Measurements from ENCODE around the gene CARMIL1.
"Not testable (repeated sequence)": the region's sequence is repeated elsewhere in the genome, so short reads cannot be mapped to it uniquely, and the experiment has no call there.

The CARMIL1 gene

DNA sequence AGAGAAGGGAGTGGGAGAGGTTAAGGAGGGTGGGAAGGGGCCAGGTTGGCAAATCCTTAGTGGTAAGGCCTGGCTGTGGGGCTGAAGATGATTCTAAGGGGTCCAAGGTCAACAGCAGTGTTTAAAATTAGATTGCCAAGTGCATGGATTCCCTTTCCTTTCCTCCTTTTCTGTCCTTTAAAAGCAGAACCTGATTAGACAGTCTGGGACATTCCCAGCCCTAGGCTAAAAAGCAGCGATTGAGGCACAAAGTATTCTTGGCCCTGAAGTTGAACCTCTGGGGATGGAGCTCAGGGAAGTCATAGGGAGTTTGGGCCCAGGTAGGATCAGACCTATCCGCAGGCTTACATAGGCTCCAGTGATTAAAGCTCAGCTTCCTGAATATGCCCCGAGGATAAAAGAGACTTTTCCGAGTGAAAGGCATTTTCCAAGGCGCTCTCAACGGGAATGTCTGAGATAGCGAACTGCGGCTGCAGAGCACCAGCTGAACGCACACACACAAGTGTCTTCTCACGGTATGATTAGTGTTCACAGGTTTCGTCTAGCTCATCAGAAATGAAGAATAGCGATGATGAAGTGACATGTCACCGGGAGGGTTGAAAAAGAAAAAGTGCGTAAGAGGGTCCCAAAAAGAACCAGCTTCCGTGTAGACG lies 787 bp upstream of the CARMIL1 start:
- no peak for DNase-seq

DNA sequence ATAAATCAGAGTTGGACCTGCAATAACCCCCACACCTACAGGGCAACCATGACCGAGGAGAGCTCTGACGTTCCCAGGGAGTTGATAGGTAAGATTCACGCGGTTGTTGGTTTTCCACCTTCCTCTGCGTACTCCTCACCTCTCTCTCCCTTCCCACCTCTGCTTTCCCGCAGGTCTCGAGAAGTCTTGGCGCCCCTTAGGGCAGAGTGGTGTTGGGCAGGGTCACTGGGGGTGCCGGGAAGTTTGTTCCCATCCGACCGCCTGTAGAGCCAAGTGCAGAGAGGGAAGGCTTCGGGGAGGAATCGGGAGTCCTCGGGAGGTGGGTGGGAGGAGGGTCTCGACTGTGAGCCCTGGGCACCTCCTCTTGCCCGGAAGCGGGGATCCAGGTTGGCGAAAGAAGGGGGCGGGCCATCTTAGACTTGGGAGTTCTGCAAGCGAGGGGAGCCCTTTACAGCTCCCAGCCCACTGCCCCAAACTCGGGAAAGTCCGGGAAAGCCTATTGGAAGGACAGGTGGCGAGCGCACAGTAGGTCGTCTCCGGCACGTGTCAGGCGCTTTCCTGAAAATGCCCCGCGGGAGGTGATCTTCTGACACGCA lies 672 bp downstream of the CARMIL1 start:
- DNase-seq = peak; percentile 9

DNA sequence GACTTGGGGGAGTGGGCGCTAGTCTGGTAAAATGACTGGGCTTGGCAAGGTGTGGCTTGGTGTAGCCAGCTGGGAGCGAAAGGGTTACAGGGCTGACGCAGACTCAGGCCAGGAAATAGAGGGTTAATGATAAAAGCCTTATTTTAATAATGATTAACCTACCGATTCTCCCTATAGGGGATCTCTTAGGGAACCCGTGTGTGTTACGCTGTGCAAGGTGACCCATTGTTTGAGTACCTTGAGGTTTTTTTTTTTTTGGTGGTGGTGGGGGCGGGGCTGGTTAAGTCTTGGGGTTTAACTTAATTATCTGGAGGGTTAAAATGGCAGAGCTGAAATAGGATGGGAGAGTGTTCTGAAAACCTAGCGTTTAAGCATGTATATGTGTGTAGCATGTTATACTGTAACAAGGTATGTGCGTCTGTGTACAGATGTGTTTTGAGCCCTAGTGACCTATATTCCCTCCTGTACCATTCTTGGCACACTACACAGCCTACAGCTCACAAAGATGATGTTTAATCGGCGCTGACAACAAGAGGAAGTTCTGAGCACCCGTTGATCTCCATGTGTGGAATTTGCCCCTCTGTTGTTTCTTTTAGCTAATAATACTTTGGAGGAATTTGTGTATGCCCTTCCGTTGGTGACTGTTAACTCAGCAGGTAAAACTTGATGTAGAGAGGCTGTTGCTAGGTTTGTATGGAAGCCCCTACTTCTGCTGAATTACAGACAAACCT lies 1.3 kb downstream of the CARMIL1 start:
- peak; percentile 19 for DNase-seq

DNA sequence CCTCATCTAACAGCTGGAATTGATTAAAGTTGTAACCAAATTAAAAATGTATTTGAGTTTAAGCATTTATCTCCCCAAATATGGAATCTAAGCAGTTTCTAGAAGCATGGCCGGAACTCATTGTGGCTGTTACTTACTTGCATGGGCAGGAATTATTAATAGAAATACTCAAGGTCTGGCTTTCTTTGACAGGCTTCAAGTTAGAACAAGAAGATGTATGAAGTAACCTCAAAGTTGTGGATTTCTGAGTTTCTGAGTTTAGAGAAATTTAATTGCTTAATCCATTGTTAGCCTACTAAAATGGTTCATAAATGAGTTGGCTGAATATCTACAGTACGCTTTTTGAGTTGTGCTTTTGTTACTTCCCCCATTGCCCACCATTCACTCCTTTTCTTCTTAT lies 7.7 kb downstream of the CARMIL1 start:
- no peak for DNase-seq

DNA sequence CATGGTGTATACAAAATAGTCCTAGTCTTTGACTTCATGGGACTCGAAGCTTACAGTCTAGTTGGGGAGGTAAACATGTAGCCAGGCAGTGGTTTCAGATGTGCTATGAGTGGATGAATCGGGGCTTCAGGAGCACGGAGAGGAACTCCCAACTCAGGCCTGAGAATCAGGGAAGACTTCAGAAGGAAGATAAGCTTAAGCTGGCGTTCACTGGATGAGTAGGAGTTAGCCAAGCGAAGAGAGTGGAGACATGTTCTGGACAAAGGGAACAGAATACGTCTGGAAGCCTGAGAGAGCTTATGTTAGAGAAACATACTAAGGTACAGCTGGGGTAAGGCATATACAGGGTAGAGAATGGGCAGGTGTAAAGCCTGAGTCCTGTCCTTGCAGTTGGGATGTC lies 8.8 kb downstream of the CARMIL1 start:
- DNase-seq = no peak

DNA sequence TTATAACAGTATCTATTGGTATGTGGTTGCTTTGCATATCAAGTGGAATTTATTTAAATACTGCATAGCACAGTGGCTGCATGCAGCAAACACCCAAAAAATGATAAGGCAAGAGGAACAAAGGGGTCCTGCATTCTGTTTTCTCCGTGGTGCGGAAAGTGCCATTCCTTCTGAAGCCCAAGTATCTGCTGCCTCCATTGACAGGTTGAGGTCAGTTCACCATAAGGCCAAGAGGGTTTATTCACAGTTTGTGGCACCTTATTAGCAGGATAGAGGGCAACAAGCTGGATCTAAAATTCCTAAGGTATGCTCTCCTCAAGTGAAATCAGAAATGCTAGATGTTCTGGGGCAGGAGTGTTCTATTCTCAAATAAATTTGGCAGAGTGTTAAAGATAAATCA lies 9.3 kb downstream of the CARMIL1 start:
- DNase-seq = no peak

DNA sequence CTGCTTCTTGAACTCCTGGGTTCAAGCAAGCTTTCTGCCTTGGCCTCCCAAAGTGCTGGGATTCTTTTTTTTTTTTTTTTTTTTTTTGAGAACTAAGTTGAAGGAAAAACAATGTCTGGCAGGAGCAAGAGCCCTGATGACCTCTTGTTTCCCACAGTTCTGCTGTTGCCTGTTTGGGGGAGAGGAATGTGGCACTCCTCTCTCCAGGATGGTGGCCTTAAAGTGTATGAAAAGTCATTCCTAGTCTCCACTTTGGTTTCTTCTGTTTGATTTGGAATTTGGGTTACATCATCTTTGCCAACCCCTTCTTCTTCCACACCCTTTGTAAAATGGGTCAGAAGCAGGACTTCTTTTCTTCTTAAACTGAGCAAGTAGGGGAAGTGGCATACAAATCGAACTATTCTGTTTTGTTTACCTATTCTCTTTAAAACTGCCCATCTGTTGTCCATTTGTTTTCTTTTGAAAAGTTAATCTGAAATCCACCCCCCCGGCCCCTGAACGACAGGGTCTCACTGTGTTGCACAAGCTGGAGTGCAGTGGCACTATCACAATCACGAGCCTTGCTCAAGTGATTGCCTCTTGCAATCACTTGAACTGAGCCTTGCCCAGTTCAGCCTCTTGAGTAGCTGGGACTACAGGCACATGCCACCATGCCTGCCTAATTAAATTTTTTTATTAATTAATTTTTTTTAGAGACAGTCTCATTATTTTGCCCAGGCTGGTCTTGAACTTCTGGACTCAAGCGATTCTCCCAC lies 11.3 kb downstream of the CARMIL1 start:
- no peak for DNase-seq

DNA sequence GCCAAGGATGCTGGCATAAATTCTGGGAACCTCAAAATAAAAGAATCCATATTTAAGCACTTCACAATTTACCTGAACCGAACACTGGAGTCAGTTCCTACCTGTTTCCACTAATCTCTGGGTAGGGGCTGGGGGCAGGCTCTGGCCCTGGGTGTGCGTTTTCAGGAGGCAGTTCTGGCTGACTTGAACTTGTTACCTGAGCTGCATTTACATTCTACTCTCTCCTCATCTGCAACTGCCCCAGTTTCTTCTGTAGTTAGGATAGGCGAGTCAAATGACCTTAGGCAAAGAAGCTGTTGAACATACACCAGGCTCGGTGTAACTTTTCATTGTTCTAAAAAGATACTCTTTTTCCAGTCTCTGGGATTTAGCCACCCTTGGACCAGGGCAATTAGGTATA lies 13.2 kb downstream of the CARMIL1 start:
- no peak for DNase-seq

DNA sequence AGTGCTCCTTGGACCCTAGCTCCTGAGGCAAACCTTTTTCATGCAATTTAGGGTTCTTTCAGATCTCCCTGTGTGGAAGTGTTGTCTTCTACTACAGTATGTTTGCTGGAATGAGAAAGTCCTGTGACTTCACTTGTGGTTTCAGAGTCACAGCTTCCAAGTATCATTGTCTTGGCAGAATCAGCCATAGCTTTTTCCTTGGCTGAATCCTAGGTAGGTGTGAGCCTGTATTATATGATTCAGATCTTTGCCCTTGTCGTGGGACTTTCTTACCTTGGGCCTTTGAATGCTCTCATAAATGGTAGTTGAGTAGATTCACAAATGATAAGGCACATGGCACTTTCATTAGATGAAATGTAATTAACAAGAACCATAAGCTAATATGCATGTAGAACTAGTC lies 16.5 kb downstream of the CARMIL1 start:
- no peak for DNase-seq

DNA sequence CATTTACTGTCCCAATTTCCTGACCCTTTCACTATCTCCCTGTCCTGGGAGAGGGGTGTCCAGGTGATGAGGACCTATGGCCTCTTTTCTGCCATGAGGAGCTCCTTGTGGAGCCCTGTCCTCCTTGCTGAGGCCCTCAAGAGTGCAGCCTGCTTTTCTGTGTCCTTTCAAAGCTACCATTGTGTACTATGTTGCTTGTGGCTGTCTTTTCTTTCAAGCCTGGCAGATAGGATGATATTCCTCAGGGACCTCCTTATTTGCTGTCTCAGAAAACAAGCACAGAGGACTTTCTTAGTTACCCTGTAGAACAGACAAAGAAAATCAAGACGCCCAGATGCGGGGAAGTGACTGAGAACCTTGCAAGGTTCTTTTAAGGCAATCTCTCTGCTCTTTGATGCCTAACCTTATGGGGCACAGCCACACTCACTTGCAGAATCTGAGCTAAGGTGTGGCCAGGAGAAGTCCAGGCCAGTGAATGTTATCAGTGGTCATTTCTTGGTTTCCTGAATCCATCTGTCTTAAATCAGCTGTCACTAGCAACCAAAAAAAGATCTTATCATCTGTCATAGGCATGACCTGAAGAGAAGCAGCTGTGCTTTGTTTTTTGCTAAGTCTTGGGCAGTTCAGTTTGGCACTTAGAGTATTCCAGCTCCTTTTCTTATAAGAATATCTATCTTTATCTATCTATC lies 17.2 kb downstream of the CARMIL1 start:
- DNase-seq = no peak

DNA sequence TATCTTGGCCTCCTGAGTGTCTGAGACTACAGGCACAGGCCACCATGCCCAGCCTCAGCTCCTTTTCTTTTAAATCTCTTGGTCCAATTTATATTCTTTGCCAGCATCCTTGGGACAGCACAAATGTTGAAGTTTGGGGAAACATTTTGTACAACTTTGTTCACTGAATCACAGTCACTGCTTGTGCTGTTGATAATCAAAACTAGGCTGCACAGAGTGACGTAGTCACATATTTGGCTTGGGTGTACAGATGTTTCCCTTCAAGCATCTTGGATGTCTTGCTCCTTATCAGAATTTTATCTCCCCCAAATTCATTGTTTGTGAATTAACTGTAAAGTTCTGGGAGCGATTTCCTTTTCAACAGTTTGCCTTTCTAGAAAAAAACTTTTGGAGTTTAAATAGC lies 17.9 kb downstream of the CARMIL1 start:
- DNase-seq = no peak

DNA sequence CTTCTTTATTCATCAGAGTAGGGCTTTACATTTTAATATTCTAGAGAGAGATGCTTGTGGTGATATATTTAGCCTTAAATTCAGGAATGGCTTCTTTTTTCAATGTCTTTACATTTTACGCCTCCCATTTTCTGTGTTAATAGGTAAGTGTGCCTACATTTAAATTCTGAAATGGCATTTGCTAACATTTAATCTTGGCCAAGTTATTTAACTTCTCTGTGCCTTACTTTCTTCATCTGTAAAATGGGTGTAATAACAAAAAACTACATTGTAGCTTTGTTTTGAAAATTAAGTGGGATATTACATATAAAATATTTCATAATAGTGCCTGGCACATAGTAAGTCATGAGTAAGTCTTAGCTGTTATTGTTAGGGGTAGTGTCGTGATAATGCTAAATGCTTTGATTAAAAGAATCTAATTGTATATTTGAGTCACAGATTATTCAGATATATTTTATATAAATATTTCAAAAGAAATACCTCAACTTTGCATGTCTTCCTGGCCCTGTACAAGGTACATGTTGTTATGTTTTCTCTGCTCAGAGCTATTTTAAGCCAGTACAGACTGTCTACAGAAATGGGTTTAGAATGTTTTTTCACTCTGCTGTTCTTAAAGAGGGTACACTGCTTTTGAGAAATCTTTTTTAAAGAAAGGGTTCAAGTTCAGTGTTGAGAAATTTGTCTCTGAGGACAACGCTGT lies 18.8 kb downstream of the CARMIL1 start:
- no peak for DNase-seq

DNA sequence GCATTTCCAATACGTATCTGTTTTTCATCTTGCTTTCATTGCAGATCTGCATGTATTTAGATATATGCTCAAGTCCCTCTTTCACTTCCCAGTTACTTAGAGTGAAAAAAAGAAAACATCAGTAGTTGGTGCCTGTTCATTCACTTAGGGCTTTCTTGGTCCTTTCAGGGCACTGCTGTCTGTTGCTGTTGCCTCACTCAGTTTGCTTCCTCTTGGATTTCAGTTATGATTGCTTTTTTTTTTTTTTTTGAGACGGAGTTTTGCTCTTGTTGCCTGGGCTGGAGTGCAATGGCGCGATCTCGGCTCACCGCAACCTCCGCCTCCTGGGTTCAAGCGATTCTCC lies 19.3 kb downstream of the CARMIL1 start:
- DNase-seq = not testable (repeated sequence)

DNA sequence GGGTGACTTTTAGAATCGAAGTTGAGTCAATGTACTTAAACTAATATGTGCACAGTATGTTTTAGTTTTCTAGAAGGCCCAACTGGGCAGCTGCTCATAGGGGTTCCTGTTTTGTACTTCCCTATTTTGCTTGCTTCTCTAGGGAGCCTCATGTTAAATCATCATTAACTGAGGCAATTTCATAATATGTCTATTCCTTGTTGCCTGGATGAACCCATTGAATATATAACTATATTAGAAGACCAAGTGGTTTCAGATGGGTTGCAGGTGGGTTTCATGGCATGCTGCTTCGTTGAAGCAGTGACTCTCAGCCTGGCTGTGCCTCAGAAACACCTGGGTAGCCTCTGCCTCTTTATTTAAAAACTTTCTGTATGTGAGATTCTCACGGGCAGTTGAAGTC lies 22.2 kb downstream of the CARMIL1 start:
- DNase-seq = no peak

DNA sequence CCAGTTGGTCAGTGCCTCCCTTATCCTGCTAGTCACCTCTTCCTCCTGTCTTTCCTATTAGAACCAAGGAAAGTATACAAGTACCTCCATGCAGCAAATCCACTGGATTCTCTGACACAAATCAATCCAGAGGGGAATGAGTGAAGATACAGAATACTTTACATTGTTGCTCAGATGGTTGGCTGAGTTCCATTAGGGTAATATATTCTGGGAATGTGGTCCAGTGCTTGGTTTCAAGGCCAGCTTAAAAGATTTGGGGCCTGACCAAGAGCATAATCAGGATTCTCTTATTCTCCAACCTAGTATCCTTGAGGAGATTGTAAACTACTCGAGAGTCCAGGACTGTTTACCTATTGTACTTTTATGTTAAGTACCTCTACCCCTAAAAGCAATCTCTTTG lies 23.0 kb downstream of the CARMIL1 start:
- DNase-seq = no peak

DNA sequence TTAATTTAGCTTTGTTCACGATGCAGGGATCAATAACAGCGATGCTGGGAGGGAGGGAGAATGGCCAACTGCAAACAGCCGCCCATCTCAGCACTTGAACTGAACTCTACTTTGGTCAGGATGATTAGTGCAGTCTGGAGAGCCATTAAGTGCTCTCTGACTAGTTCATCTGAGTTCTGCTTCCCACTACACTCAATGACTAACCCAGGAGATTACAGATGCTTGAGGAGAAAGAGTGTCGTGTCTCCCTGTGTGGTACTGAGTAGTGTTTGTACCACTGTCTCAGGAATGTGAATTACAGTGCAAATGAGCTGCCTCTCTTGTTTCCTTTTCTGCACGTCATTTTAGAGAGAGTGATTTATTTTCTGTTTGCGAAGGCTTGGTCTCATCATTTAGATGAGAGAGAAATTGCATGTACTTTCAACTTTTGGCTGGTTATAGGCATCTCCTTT lies 23.5 kb downstream of the CARMIL1 start:
- no peak for DNase-seq

DNA sequence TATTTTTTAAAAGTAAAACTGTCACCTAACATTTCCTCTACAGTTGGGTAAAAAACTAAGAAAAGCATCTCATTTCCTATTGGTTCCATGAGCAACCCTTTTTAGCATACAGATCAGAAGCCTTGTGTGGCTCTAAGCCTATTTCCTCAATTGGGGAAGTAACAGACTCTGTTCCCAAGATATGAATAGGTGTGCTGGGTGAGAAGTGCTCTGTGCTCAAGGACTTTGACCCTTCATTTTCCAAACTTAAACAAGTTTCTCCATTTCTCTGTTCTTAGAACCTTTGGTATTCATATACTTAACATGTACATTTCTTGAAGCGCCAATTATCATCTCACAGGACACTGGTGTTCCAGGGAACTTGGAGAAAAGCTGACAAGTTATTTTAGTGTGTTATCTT lies 24.1 kb downstream of the CARMIL1 start:
- DNase-seq = no peak

DNA sequence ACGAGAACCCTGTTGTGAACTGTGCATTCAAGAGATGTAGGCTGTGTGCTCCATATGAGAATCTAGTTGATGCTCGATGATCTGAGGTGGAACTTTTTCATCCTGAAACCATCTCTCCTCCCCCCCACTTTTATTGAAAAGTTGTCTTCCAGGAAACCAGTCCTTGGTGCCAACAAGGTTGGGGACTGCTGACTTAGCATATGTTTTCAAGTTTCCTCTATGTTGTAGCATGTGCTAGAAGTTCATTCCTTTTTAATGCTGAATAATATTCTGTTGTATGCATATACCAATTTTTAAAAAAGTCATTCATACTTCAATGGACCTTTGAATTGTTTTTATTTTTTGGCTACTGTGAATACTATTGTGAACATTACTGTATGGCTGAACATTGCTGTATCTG lies 27.2 kb downstream of the CARMIL1 start:
- no peak for DNase-seq

DNA sequence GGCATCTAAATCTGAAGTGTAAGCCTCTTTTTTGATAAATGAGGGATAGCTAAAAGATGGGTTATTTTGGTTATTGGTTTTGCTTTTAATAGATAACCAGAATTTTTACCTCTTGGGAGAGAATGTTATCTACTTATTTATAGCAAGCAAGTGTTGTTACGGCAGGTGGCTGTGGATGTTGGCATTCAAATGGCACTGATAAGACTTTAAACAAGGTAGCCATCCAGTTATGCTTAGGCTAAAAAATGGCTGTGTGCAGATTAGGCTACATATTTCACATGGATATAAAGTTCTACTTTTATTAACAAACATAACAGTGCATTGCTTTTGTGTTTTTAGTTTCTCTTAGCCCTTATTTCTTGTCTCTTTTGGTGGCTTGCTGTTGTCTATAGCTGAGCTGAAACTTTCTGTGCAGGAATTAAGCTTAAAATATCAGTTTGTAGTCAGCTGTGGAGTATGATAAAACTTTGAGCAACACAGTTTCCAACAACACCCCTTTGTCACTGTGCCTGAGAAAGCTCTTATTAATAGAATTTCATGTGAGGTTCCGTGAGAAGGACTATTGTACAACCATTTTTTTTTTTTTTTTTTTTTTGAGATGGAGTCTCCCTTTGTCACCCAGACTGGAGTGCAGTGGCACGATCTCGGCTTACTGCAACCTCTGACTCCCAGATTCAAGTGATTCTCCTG lies 28.8 kb downstream of the CARMIL1 start:
- DNase-seq = no peak

DNA sequence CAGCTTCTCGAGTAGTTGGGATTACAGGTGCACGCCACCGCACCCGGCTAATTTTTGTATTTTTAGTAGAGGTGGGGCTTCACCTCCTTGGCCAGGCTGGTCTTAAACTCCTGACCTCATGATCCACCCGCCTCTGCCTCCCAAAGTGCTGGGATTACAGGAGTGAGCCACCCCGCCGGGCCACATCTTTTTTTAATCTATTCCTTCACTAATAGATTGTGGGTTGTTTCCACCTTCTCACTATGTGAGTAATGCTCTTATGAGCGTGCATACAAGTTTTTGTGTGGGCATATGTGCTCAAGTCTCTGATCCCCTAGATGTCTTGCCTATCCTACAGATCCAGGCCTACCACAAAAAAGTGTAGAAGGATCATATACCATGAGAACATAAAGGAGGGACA lies 30.7 kb downstream of the CARMIL1 start:
- DNase-seq = no peak

DNA sequence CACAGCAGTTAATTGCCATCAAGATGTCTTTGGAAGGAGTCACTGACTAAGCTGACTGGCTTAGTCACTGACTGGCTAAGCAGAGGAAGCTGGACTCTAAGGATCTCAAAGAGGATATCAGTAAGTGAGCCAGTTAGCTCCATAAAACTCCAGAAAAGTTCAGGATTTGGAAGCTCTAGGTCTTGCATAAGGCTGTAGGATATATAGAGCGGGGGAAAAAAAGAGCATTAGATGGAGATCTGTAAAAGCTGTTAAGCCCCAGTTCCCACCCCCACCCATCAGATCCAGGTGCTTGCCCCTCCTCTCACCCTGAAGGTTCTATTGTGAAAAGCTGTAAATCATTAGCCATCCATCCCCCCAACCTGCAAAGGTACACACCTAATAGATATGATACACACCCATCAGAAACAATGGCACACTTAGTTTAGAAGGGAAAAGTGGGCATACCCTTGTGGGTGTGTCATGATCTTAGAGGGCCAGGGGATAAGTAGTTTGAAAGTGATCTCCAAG lies 32.2 kb downstream of the CARMIL1 start:
- no peak for DNase-seq
